Activated naive CD4-positive, alpha-beta T cell treated with Interleukin-2 at 50 U/mL for 16 hours (primary cell): ENCODE results near the gene CHMP4A.
"Not testable (repeated sequence)": the region's sequence is repeated elsewhere in the genome, so short reads cannot be mapped to it uniquely, and the experiment has no call there.

Experiments used
- DNase-seq: peaks from one replicate; pipeline ENCODE4 v3.0.0-alpha.2; 2020

Gene CHMP4A

DNA sequence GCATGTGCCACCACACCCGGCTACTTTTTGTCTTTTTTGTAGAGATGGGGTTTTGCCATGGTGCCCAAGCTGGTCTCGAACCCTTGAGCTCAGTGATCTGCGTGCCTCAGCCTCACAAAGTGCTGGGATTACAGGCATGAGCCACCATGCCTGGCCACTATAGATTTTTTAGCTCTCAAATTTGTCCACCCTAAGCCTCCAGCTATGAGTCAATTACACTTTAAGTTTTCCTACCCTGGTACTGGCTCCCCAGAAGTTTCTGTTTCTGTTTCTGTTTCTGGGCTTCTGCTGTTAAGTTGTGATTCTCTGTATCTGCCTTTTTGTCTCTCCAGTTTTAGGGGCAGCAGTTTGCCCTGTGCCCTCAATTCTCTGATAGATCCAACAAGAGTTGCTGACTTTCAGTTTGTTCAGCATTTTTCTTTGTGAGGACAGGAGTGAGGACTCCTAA lies 33.5 kb upstream of the CHMP4A start:
- peak; percentile 21 for DNase-seq

GRCh38 chr14:24245350-24245749 lies 32.1 kb upstream of the CHMP4A start:
- DNase-seq, result not testable (repeated sequence)

GRCh38 chr14:24243336-24243836 lies 30.1 kb upstream of the CHMP4A start:
- no peak for DNase-seq

- DNase-seq, result peak; percentile 94
Observed at GRCh38 chr14:24241829-24242443, 28.6 kb upstream of the CHMP4A start.

DNA sequence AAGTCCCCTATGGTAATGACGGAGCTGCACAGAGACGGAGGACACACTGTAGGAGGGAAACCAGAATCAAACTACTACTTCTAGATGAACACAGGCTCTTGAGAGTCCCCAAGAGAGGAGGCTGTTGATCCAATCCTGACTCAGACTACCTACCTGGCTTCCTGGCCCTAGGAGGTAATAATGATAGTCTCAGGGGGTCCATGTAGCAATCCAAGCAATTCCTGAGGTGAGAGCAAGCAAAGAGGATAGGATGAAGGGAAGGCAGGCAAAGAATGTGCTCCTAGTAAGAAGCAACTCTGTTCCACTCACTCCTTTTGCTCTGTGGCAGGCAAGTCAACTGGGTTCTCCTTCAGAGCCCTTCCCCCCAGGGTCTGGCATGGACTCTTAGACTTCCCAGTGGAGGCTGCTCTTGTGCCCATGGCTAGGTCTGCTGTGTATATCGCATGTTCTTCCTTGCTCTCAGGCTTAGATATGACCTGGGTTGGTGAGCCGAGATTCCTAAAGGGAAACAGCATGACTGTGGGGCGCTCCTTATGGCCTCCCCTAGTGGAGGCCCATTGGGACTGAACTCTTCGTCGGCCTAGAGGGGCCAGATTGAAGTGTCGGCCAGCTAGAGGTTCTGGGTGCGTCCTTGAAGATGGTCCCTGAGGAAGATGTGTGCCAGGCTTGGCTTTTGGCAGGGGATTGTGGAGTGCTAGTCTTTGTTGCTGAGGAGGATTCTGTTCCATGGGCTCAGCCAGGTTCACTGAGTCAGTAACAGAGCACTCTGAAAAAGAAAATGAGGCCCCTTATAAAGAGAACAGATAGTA lies 27.0 kb upstream of the CHMP4A start:
- DNase-seq, result no peak

DNA sequence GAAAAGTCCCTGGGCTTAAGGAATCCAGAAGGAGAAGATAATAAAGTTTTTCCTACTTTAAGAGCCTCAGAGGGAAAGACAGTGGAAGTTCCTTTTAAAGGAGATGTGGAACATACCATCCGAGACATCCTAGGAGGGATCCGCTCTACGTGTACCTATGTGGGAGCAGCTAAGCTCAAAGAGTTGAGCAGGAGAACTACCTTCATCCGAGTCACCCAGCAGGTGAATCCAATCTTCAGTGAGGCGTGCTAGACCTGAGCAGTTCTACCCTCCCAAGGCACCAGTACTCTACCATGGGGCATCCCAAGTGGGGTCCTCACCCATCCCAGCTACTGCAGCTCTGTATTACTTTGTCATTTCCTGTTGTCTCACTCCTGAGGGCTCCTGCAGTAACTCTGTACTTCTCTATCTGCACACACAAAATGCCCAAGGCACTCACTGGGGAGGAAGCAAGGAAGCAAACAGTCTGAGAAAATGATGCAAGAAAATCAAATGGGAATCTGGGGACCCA lies 25.3 kb upstream of the CHMP4A start:
- DNase-seq, result no peak

DNA sequence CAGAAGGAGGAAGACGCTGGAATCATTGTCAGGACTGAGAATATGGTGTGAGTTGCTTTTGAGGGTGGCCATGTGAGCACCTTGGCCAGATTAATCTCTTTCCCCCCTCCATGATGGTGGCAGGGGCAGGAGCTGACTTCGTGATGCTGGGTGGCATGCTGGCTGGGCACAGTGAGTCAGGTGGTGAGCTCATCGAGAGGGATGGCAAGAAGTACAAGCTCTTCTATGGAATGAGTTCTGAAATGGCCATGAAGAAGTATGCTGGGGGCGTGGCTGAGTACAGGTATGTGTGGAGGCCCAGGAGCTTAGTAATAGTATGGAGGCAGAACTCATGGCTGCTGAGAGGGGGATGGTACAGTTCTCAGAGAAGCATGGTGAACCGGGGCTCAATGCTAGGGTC lies 24.8 kb upstream of the CHMP4A start:
- DNase-seq, result no peak

GRCh38 chr14:24237463-24237955 lies 24.2 kb upstream of the CHMP4A start:
- DNase-seq, result no peak

DNA sequence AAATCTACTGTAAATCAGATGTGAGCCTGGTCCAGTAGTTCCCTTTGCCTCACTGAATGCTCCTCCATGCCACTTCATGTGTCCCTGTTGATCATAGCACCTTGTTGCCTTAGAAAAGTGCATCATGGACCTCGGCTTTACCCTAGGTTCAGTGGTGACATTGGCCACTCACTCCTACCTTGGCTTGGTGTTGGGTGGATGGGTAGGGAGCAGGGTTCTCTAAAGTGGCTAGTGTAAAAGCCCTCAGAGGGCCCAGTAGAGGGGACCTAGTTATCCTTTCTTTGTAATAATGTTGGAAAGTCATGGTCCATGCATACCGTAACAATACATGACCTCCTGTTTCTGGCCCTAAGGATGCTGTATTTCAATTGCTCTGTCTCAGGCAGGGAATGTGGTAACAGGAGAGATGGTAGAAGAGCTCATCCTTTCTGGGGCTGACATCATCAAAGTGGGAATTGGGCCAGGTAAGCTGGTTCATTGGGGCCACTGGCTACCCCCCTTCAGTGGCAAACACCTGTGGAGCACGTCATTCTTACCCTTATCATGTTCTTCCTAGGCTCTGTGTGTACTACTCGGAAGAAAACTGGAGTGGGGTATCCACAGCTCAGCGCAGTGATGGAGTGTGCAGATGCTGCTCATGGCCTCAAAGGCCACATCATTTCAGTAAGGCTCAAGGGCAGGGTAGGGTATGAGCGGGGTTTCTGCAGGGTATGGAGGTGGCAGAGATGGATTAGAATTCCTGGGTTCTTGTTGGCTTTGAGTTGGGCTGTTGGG lies 23.6 kb upstream of the CHMP4A start:
- DNase-seq, result no peak

- DNase-seq, result no peak
Observed at GRCh38 chr14:24235804-24236688, 22.8 kb upstream of the CHMP4A start.

GRCh38 chr14:24234095-24235005 lies 21.1 kb upstream of the CHMP4A start:
- DNase-seq, result no peak

- DNase-seq, result no peak
Observed at GRCh38 chr14:24233538-24233866, 20.2 kb upstream of the CHMP4A start.

- peak; percentile 13 for DNase-seq
Observed at GRCh38 chr14:24232645-24233537, 19.6 kb upstream of the CHMP4A start, which contains the start of gene GMPR2. TSS of gene GMPR2 (plus strand) at chr14:24232929. CDS start at chr14:24233254, 325 bp downstream.

- DNase-seq, result peak; percentile 93
Observed at GRCh38 chr14:24232121-24232644, 18.9 kb upstream of the CHMP4A start, which contains the start of gene NEDD8. TSS of gene NEDD8 (minus strand) at chr14:24232367. CDS start at chr14:24232267, 100 bp downstream.

- DNase-seq, result peak; percentile 24
Observed at GRCh38 chr14:24231263-24232120, 18.2 kb upstream of the CHMP4A start.

DNA sequence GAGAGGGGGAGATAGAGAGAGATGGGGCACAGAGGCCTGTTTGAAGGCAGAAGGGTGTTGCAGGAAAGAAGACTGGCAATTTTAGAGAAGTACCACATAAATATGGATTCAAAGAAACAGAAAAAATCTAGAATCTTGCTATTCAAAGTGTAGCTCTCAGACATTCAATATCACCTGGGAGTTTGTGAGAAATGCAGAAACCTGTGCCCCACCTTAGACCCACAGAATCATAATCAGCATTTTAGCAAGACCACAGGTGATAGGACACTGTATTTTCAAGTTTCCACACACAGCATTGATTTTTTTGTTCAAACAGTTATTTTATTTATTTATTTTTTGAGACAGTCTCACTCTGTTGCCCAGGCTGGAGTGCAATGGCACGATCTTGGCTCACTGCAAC lies 15.6 kb upstream of the CHMP4A start:
- DNase-seq, result no peak

DNA sequence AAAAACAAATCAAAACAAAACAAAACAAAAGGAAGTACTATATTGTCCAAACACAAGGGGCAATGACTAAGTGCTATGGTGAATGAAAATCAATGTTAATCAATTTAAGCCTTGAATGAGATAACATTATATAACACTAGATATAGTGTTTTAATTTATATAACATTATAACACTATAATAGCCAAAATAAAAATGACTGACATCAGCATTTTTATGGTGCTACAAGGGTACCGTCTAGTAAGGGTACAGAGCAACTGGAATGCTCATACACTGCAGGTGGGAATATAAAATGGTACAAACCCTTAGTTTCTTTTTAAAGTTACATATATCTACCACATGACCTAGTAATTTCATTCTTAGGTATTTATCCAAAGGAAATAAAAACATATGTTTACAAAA lies 13.2 kb upstream of the CHMP4A start:
- DNase-seq, result no peak

DNA sequence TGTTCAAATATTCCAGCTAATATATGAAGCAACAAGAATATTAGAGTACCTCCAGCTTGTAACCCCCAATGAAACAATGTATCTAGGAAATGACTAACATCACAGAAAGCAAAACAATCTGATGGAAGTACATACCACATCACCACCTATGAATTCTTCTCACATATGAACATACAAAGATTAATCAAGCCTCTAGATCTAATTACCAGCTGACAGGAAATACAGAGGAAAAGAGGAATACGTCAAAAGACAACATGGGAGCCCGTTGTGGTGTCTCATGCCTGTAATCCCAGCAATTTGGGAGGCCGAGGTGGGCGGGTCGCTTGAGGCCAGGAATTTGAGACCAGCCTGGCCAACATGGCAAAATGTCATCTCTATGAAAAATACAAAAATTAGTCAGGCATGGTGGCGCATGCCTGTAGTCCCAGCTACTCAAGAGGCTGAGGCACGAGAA lies 11.4 kb upstream of the CHMP4A start:
- no peak for DNase-seq
